NCI-H2196 (cell line): ENCODE results near the gene TMC1.
A peak's percentile ranks its signal among the peaks of the same experiment; 100 is the strongest.

ENCODE experiments used
- DNase-seq: peaks from one replicate; lab custom pipeline; 2025; ENCODE audit not compliant: unreplicated experiment; lab: John Stamatoyannopoulos, UW

TMC1 gene

DNA sequence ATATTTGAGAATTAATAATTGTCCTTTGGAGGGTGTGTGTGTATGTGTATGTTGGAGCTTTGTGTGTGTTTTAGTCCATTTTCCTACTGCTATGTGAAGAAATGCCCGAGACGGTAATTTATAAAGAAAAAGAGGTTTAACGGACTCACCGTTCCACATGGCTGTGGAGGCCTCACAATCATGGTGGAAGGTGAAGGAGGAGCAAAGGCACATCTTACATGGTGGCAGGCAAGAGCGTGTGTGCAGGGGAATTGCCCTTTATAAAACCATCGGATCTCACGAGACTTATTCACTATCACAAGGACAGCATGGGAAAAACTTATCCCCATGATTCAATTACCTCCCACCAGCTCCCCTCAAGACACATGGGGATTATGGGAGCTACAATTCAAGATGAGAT, 44.1 kb downstream of the TMC1 start:
- no peak for DNase-seq

DNA sequence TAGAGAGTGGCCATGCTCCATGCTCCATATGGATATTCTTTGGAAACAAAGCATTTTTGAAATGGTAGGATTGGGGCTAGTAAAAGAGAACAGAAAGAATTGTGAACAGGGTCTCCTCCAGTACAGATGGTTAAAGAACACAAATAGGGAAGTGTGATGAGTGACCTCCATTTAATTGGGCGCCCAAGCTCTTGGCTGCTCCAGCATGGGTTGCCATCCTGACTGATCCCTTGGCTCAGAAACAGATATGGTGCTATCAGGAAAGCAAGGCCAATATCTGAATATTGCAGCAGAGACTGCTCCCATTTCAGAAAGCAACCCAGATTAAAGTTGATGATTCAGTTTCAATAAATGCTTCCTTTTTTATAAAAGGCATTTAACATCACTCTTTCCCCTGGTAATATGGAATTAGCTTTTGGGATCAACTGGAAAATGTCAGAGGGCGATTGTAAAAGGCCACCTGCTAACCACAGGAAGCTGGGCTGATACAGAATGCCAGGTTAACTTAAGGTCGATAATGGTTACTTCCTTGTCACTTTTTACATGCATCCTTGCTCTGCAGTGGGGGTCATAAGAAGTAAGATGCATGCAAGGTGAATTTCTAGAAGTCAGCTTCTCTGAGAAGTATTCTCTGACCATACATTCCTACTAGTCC, 52.9 kb downstream of the TMC1 start:
- DNase-seq, result no peak

DNA sequence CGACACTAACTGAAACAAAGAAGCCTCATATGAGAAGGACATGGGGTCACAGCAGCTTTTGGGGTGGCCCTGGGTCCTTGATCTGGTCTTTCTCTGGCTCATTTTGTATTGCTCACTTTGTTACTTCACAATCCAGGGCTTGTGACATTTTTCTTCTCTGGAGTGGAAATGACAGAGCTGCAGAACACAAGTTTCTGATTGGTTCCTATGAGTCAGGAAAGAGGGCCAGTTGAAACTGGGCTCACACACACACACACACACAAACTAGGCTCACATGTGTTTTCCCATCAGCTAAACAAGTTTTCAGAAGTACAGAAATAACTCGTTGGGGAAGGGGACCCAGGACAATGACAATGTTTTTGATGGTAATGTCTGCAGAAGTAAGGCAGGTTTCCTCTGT, 54.3 kb downstream of the TMC1 start:
- DNase-seq, result no peak

DNA sequence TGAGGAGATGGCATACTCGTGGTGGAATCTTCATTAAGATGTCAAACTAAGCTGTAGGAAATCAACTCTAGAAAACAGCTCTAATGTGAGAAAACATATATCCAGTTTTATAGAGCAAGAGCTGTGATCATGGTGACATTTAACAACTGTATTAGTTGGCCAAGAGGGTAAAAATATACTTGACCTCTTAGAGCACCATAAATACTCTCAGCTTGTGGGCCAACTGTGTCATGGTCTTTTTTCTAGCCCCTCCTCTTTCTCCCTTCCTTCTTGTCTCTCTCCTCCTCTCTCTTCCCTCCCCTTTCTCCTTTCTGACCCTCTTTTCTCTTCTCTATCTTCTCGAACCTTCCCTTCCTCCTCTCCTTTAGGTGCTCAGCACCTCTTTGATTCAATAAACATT, 54.7 kb downstream of the TMC1 start:
- DNase-seq, result no peak

DNA sequence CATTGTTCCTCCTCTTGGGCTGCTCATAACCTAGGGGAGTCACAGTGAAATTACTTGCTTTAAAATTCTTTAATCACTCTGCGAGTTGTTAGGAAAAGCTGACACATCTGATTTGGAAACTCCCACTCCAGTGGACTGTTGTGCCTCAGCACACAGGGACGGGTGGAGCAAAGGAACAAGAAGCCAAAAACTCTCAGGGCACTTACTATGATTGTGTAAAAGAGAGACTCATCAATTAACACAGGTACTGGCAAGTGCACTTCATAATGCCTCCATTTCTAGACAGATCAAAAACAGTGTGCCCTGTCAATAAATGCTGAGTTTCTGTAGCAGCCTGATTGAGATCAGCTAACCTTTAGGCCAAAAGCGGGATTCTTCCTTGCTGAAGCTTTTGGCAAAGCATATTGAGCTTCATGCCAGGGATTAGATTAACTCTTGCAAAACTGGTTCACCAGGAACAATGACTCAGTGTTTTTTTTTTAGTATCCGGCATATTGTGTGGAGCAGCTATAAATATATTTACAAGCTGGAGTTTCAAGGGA, 55.9 kb downstream of the TMC1 start:
- DNase-seq, result no peak

DNA sequence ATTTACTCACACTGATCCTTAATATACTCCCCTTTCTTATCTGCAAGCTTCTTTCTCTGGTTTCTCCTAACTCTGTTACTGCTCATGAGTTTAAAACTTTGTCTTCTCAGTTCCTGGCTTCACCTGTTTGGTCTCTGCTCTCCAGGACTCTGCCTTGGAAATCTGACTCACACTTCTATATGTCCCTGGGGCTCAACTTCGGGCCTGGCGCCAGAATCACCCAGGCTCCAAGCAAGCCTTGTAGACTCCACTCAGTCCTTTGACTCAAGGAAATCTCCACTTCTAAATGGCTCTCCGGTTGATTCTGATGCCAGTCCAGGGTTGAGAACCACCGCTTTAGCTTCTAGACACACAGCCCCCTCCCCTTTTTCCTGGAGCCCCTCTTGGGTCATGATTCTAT, 57.8 kb downstream of the TMC1 start:
- no peak for DNase-seq

DNA sequence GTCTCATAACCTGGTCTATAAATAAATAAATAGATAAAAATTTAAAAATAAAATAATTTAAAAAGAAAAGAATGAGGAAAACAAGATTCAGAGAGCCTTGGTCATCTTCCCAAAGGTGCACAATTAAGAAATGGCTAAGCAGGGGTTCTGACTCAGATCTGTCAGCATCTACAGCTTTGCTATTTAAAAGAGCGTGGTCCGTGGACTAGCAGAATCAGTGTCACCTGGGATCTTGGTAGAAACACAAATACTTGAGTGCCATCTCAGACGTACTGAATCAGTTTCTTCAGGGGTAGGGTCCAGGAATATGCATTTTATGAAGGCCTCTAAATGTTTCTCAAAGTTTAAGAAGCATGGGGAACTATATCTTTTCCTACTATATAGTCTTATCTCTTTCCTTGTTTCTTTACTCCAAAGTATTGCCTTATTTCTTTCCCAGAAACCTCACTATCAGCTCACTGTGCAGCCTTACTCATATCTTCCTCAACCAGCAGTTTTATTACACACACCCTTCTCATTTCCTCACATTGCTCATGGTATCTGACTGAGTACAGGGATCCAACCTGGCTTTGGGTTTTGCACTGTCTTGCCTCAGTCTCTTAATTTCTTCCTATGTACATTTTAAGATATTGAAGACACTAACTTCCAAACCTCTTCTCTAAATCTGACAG, 58.6 kb downstream of the TMC1 start:
- DNase-seq, result no peak

DNA sequence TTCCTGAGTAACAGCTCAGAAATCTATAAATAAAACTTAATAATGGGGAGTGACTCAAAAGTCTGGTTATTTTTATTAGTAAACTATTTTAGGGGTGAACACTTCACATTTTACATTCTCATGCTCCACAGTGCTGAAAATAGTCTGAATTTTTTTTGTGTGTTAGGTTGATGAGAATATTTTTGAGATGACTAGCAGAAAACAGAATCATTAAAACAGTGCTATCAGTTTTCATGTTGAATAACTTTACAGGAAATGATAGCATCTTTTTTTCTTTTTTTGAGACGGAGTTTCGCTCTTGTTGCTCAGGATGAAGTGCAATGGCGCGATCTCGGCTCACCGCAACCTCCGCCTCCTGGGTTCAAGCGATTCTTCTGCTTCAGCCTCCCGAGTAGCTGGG, 60.3 kb downstream of the TMC1 start:
- DNase-seq, result no peak

DNA sequence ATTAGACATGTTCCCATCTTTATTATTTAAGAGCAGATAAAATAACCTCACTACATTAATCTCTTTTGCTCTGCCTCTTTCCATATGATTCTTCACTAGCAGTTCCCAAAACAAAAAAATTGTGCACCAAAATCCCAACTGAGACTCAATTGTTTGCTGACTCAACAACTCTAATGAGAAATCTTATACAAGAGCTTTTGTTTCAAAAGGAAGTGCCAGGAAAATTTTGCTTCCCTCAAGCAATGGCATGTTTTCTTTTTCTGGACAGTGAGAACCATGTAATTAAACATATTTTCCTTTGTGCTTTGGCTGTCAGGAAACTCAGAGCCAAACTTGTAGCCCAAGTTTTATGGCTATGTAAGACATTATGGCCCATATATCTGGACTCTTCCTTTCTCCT, 62.0 kb downstream of the TMC1 start:
- no peak for DNase-seq

DNA sequence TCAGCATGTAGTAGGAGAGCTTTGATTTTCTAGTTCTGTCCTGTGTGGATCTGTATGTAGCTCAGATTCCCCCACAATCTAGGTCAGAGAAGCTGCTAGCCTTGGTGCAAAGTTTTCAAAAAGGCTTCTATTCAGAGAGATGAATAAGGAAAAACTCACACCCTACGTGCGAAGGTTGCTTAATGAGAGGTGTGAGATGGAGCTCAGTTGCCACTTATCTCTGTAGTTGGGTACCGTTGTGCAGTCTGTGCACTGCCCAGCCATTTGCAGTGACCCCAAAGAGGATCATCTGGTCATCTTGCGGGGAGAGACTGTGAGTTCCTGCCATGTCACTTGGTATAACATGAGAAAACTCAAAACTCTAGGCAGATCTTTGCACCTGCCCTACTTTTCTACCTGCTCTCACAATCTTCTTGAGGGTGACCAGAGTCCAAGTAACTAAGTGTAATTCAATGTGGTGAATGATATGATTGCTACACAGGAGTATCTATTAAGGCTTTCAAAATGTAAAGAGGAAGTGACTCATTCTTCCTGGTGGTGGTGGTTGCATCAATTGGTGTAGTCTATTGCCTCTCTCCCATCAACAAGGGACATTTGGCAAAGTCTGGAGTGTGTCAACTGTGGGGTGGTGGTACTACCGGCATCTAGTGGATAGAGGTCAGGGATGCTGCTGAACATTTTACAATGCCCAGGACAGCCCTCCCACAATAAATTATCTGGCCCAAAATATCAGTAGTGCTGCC, 65.2 kb downstream of the TMC1 start:
- no peak for DNase-seq

DNA sequence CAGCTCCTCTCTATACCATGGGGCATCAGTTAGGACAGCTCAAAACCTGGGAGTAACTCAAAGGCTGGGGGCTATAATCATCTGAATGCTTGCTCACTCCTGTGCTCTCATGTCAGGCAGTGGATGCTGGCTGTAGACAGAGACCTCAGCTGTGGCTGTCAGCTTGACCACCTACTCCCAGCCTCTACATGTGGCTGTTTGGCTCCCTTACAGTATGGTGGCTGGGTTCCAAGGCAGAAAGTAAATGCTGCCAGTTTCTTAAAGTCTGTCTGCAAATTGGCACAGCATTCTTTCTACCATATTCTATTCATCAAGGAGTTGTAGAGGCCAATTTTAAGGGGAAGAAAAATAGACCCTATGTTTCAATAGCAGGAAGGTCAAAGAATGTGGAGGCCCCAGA, 66.9 kb downstream of the TMC1 start:
- no peak for DNase-seq

DNA sequence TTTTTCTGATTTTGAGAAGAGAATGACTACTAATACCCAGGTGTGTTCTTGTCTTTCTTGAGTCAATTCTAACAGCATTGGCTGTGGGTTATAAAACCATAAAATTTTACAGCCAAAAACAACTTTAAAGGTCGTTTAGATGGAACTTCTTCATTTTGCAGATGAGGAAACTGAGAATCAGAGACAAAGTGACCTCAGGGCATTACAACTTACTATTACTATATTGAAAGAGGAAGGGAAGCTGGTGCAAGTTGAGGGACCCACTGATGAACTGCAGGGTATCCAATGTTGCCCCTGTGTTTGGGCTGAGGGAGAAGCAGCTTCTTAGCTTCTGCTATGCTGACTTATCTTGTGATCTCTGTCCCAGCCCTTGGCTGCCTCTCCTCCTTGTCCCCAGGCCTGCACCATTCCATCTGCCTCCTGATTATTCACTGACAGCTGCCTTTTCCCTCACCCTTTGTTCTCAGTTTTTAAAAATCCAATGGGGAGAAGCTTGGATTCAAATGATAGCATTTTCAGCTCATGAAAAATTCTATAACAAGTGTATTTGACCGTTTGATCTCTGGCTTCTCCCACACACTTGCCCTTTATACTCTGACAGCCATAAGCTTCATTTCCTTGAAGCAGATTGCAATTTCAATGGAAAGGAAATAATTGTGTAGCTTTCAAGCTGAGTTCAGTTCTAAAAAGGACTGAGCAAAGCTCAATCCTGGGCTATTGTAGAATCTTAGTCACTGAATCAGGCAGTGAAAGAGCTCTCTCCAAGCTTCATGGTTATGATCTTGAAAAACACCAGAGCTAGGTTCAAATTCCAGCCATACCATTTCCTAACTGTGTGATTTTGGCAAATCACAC, 68.5 kb downstream of the TMC1 start:
- DNase-seq, result no peak

DNA sequence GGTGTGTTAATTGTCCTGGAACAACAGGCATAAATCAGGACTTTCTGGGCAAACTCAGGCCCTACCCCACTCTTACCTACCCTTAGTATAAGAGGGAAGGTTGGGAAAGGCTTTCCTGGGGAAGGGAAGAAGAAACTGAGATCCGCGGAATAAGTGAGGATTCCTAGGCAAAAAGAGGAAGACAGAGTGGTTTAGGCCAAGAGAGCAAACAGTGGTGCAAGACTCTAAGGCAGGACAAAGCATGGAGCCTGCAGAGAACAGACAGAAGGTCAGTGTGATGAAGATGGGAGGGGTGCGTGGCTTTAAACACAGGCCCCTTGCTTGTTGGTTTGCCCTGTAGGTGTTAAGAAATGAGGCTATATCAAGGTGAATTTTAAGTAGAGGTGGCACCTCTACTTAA, 69.4 kb downstream of the TMC1 start:
- DNase-seq, result no peak

DNA sequence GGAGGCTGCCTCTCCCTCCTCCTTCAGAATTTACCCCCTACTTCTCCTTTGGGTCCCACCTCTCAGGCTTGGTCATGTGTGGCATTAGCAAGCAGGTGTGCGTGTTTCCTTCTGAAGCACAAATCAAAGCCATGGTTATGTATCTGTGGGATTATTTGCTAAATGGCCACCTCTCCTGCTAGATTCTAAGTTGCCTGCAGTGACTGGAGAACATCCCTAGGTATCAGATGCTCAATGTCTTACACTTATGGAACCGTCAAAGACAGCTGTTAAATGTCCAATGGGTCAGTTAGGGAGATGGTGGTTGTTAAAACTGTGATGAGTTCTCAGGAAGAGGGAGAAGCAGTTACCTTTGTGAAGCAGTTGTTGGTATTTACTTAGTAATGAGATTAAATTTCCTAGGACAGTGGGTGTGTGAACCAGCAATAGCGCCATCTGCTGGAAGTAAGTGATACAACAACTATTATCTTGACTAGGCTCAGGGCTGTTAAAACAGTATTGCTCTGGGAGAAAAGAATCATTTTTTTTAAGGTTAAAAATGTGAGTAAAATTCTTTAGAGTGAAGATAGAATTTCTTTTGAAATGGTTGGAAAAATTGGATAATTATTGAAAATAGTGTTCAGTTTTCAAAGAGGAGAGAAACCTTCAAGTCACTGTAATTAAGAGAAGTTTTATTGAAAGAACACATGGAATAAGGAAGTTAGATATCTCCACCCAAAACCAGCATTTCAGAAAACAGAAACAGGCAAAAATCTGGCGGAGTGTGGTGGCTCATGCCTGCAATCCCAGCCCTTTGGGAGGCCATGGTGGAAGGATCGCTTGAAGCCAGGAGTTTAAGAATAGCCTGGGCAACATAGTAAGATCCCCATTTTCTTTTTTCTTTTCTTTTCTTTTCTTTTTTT, 71.3 kb downstream of the TMC1 start:
- DNase-seq, result peak; percentile 55

DNA sequence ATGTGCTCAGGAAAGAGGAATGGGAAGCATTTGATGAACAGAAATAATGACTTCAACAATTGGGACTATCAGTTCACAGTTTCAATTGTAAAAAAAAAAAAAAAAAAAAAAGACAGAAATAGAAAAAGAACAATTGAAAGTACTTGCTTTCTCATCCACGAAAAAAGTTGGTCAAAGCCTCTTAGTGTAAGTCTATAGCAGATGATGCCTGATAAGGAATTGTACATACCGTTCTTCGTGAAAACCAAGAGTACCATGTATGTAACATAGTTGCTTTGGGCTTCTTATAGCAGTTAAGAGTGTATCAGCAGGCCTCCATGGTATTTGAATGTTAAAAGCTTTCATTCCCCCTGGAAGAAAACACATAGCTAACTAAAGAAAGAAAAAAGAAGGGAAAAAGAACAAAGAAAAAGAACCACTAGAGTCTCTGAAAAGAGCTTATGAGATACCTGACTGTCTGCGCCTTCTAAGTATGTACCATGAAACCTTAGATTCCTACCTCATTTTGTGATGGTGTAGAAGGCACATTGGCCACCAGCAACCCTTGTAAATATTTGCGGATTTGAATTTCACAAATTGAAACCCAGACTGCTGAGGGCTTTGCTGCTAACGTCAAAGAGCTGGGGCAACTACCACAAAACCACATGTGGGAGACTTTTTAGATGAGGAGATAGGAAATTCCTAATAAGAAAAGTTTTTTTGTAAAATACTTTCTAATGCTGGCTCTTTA, 75.2 kb downstream of the TMC1 start:
- no peak for DNase-seq

DNA sequence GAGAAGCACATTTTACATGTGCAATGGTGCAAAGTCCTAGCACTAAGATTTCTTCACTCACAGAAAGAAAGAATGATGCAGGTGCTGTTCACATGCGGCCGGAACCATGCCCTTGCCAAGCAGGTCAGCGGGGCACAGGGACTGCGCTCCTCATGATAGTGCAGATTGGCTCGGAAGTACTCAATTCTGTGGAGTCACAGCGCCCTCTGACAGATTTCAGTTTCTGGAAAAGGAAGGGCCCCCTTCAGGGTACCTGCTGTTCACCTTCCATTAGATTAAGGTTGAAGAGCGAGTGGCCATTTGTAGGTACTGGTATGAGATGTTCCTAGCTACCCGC, 75.7 kb downstream of the TMC1 start:
- DNase-seq, result no peak

DNA sequence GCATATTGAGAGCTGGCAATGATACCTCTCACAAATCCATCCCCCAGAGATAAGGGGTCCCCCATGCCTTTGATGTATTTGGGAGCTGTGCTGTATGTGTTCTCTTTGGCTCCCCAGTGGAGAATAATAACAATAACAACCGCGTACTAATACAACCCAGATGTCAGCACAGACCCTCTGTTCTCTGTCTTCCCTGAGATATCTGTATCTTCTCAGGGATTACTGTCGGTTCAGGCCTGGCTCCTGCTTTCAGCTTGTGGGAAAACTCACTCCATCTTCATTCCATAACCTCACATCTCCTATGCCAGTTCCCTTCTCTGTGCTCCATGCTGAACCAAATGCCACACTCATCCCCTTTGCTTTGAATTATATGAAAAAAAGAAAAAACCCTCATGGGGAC, 76.2 kb downstream of the TMC1 start:
- no peak for DNase-seq

DNA sequence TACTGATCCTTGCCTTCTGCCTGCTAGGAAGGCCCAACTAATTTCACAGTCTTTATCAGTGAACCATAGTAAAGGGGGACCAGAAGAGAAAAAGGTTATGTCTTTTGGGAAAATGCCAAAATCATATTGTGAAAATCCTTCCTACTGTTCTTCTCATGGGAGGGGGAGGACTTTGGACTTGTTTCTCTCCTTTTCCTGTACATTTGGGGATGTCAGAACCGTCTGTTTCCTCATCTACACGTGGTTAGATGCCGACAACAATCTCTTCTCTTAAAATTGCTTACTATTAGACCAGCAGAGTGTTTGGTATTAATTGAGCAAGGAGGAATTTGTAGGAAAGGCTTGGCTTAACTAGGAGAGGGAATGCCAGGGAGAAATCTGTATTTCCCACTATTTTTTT, 77.2 kb downstream of the TMC1 start:
- no peak for DNase-seq

DNA sequence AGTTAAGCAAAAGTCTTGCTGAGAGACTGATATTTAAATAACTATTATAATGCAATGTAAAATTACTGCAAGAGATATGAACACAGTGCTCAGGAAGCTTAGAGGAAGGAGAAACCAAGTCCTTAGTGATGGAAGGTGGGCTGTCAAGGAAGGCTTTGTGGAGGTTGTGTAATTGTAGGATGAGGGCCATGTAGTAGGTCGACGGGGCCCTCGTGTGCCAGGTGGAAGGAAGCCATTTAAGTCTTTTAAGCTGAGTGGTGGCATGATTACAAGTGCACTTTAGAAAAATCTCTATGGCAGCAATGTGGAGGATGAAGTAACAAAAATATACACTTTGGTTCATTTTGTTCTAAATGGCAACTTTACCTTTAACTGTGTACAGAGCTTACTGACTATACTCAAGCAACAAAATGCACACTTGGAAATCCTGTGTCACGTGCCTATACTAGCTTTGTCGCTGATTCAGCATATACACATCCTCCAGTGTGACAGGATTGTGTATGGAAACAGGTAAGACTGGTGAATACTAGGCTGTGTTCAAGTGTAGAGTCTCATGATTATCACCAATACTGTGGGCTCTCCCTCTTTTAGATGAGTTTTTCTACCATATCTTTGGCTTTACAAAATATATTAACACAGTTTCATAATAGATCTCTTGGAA, 78.6 kb downstream of the TMC1 start:
- no peak for DNase-seq
